Fibroblast of lung (primary cell): ENCODE data around the gene RAPGEF6. TPM values are rescaled to one million over a fixed set of nuclear protein-coding genes. Genes with fewer than 3 reads are reported as not detected.

ENCODE experiments used
- DNase-seq, 2 donors: peaks; one replicate each; pipeline versions ENCODE4 v3.0.0 to v3.0.0-alpha.2; 2010; ENCODE audit warnings: low read depth in 2 of 2
- H2AFZ ChIP-seq: 2 replicates; pipeline ENCODE4 v1.5.1; 2012; ENCODE audit warnings: low read length, control low read depth, inconsistent platforms
- H3K27ac ChIP-seq: 2 replicates; pipeline ENCODE4 v1.5.1; 2011; ENCODE audit warnings: low read length, control low read depth; ENCODE audit not compliant: insufficient read depth
- H3K27me3 ChIP-seq: 2 replicates; pipeline ENCODE4 v1.5.1; 2011; ENCODE audit warnings: mild to moderate bottlenecking, low read length; ENCODE audit not compliant: control insufficient read depth, insufficient read depth
- H3K36me3 ChIP-seq: 2 replicates; pipeline ENCODE4 v1.5.1; 2011; ENCODE audit warnings: low read length; ENCODE audit not compliant: control insufficient read depth, insufficient read depth
- H3K4me1 ChIP-seq: 2 replicates; pipeline ENCODE4 v1.5.1; 2011; ENCODE audit warnings: low read length; ENCODE audit not compliant: control insufficient read depth, insufficient read depth; ENCODE audit errors: extremely low read depth
- H3K4me2 ChIP-seq: 2 replicates; pipeline ENCODE4 v1.5.1; 2011; ENCODE audit warnings: low read length, control low read depth; ENCODE audit not compliant: insufficient read depth; ENCODE audit errors: extremely low read depth
- H3K4me3 ChIP-seq, 4 experiments: fragments of 200-600 bp in 1 of 4; sonication (generic) in 1 of 4; replicated peaks in 1 of 4; 2 replicates each; pipeline ENCODE4 v1.5.1; 2011 to 2016; ENCODE audit warnings: low read length in 4 of 4, low read depth in 3 of 4, mild to moderate bottlenecking in 3 of 4, control low read depth in 2 of 4, inconsistent platforms in 1 of 4, mixed read lengths in 1 of 4; ENCODE audit not compliant: insufficient read depth in 1 of 4; ENCODE audit errors: control extremely low read depth in 1 of 4
- H3K79me2 ChIP-seq: 2 replicates; pipeline ENCODE4 v1.5.1; 2012; ENCODE audit warnings: mild to moderate bottlenecking, low read length, inconsistent platforms; ENCODE audit not compliant: control insufficient read depth, insufficient read depth
- H3K9ac ChIP-seq: 2 replicates; pipeline ENCODE4 v1.5.1; 2011; ENCODE audit warnings: mild to moderate bottlenecking, low read length, control low read depth; ENCODE audit not compliant: insufficient read depth
- H3K9me3 ChIP-seq: 2 replicates; pipeline ENCODE4 v1.5.1; 2012; ENCODE audit warnings: low read depth, low read length; ENCODE audit not compliant: control insufficient read depth, insufficient read depth
- H4K20me1 ChIP-seq: 2 replicates; pipeline ENCODE4 v1.5.1; 2011; ENCODE audit warnings: low read length; ENCODE audit not compliant: control insufficient read depth, insufficient read depth; ENCODE audit errors: extremely low read depth
- EZH2 ChIP-seq: IDR thresholded peaks from 2 replicates; pipeline ENCODE4 v1.5.1; 2012; ENCODE audit warnings: low read length, control low read depth, mild to moderate bottlenecking; ENCODE audit errors: missing control alignments
- polyA plus RNA-seq, 2 donors: library from polyadenylated mRNA; depleted of rRNA in 1 of 2; stranded (reverse) in 1 of 2; unstranded in 1 of 2; fragments of >200 nt; gene quantifications; 2 replicates each; pipeline ENCODE4 v1.2.1, GENCODE V29; 2011 to 2012; ENCODE audit warnings: missing spikeins in 1 of 2
- total RNA-seq: library from RNA; depleted of rRNA; stranded (reverse); fragments of >200 nt; gene quantifications from 2 replicates; pipeline ENCODE4 v1.2.1, GENCODE V29; 2014
- TF ChIP-seq, protein P1 (sequence below), 2 donors: IDR thresholded peaks in 1 of 2; conservative IDR thresholded peaks in 1 of 2; 1 replicate in 1 of 2; 2 replicates in 1 of 2; pipeline ENCODE4 v1.5.1; 2011 to 2012; ENCODE audit warnings: low read length in 2 of 2, control low read depth in 1 of 2, inconsistent platforms in 1 of 2, low read depth in 1 of 2, mild to moderate bottlenecking in 1 of 2

RAPGEF6 gene
- total and polyA plus RNA-seq, 2 donors (not counting 1 experiment from before 2014, with no cell fraction given) = 10.2 to 35.7 TPM

DNA sequence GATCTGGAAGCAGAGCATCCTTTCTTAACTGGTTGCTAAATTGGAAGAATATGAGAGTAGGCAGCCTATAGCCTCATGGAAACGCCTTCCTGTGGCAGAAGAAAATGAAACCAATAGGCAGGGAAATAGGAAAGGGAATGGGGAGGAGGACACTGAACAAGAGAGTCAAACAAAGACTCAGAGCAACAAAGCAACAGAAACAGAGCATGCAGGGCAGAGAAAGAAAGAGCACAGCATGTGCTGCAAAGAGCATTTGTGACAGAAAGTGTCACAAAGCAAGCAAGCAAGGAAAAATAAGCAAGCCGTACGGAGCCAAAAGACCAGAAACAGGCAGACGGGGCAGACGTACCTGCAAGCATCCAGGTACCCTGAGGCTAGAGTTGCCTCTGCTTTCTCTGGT lies 123.1 kb downstream of the RAPGEF6 start:
- Histone ChIP-seq H3K27me3 (no peaks in the 10 kb centered on the region), H3K79me2 (no peaks in the 10 kb centered on the region), H4K20me1 (no peaks in the 10 kb centered on the region), H3K9me3 (no peaks in the 10 kb centered on the region), H3K36me3 (no peaks in the 10 kb centered on the region), H3K9ac (no peak overlapping the region), H3K4me1 (peaks cover 6% of the 10 kb centered on the region), H2AFZ (no peak overlapping the region), H3K27ac (no peak overlapping the region), H3K4me3 (no peak overlapping the region), H3K4me2 (no peak overlapping the region)
- no peak for DNase-seq
- no peak for TF ChIP-seq EZH2
- TF ChIP-seq, protein P1, sequence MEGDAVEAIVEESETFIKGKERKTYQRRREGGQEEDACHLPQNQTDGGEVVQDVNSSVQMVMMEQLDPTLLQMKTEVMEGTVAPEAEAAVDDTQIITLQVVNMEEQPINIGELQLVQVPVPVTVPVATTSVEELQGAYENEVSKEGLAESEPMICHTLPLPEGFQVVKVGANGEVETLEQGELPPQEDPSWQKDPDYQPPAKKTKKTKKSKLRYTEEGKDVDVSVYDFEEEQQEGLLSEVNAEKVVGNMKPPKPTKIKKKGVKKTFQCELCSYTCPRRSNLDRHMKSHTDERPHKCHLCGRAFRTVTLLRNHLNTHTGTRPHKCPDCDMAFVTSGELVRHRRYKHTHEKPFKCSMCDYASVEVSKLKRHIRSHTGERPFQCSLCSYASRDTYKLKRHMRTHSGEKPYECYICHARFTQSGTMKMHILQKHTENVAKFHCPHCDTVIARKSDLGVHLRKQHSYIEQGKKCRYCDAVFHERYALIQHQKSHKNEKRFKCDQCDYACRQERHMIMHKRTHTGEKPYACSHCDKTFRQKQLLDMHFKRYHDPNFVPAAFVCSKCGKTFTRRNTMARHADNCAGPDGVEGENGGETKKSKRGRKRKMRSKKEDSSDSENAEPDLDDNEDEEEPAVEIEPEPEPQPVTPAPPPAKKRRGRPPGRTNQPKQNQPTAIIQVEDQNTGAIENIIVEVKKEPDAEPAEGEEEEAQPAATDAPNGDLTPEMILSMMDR (conservative IDR thresholded peaks at IDR 0.05 in 1 of 2, IDR thresholded peaks at IDR 0.05 in 1 of 2; ENCODE audit: low read depth in 1 of 2, low read length in 2 of 2) = no peak

GRCh38 chr5:131509801-131510200 lies 125.2 kb downstream of the RAPGEF6 start:
- H3K27ac ChIP-seq = no peak overlapping the region
- no peak overlapping the region for H3K4me2 ChIP-seq
- H3K27me3 ChIP-seq = no peaks in the 10 kb centered on the region
- no peak overlapping the region for H3K9ac ChIP-seq
- no peak overlapping the region for H2AFZ ChIP-seq
- no peaks in the 10 kb centered on the region for H4K20me1 ChIP-seq
- no peaks in the 10 kb centered on the region for H3K79me2 ChIP-seq
- TF ChIP-seq, protein P1 (conservative IDR thresholded peaks at IDR 0.05 in 1 of 2, IDR thresholded peaks at IDR 0.05 in 1 of 2; ENCODE audit: low read depth in 1 of 2, low read length in 2 of 2) = no peak
- TF ChIP-seq EZH2 = no peak
- no peak for DNase-seq
- H3K36me3 ChIP-seq = no peaks in the 10 kb centered on the region
- no peaks in the 10 kb centered on the region for H3K9me3 ChIP-seq
- peaks cover 2% of the 10 kb centered on the region for H3K4me1 ChIP-seq
- no peak overlapping the region for H3K4me3 ChIP-seq

DNA sequence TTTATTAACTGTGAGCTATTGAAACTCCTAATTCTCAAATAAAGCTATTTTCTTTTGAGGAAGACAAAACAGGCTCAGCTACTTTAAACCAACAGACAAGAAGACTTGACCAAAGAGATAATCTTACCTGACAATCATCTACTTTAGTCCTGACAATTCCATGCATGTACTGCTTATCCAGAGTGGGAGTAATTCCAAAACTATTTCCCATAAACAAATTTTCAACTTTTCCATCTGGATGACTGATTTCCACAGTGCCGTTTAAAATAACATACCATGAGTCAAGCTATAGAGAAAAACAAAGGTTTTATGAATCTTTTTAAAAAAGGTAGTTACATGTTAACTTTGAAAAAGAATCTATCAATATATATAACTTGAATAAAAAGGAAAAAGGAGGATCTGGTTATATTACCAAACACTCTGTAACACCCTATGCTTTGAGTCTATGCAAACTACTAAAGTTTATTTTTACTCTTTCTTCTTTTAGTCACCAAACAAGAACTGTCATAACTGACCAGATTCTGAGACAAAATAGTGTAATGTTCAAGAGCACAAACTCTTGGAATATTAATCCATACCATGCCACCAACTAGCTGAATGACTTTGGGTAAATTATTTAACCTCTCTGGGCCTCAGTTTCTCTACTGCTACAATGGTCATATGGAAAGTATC lies 129.7 kb downstream of the RAPGEF6 start:
- H3K36me3 ChIP-seq = no peaks in the 10 kb centered on the region
- DNase-seq = peak in 1 of 2 donors; percentile 44
- H3K4me3 ChIP-seq = no peak overlapping the region
- H3K9ac ChIP-seq = no peak overlapping the region
- no peak overlapping the region for H3K4me2 ChIP-seq
- H3K79me2 ChIP-seq = no peaks in the 10 kb centered on the region
- H3K27me3 ChIP-seq = no peaks in the 10 kb centered on the region
- no peak overlapping the region for H2AFZ ChIP-seq
- H3K27ac ChIP-seq = no peak overlapping the region
- no peaks in the 10 kb centered on the region for H3K9me3 ChIP-seq
- no peaks in the 10 kb centered on the region for H3K4me1 ChIP-seq
- no peaks in the 10 kb centered on the region for H4K20me1 ChIP-seq
- TF ChIP-seq, protein P1 (conservative IDR thresholded peaks at IDR 0.05 in 1 of 2, IDR thresholded peaks at IDR 0.05 in 1 of 2; ENCODE audit: low read depth in 1 of 2, low read length in 2 of 2) = no peak
- TF ChIP-seq EZH2 = no peak
